HG03103 (cell line): ENCODE data around the gene GBE1.
"Not testable (repeated sequence)": the region's sequence is repeated elsewhere in the genome, so short reads cannot be mapped to it uniquely, and the experiment has no call there.

Source experiments
- ATAC-seq: cut with Tn5 transposase; IDR thresholded peaks from one replicate; pipeline ENCODE4 v1.9.1; 2021; ENCODE audit warnings: low read depth; ENCODE audit not compliant: unreplicated experiment

Gene GBE1

DNA sequence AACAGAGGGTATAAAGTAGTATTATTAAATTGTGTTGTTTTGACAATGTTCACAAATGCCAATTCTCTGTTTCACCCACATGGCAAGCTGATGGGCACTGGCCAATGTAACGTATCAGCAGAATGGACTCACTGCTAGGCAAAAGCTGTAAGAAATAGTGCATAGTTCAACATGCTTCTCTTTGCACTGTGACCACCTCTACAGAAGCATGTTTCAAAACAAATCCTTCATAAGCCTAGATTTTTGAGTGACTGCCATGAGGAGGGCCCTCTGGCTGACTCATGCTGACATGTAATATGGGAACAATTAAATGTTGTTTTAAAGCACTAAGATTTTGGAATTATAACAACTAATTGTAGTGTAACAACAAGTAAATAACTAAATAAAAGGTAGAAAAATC is 3.2 kb downstream of the GBE1 start:
- no peak for ATAC-seq

- no peak for ATAC-seq
These were observed 7.9 kb downstream of the GBE1 start for GRCh38 chr3:81753416-81754027.

GRCh38 chr3:81752604-81753003 is 8.8 kb downstream of the GBE1 start:
- ATAC-seq: no peak

DNA sequence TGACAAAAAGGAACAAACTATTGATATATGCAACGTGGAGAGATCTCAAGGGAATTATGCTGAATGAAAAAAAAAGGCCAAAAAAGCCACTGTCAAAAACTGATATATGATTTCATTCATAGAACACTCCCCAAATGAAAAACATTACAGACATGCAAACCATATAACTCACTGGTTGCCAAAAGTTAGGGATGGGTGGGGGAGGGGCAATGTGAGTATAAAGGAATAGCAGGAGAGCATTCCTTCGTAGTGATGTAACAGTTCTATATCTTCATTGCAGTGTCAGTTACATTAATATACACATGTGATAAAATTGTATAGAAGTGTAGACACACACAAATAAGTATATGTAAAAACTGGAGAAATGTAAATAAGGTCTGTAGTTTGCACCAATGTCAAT is 12.2 kb downstream of the GBE1 start:
- ATAC-seq: no peak

GRCh38 chr3:81747280-81747679 is 14.2 kb downstream of the GBE1 start:
- ATAC-seq: not testable (repeated sequence)

- ATAC-seq: no peak
These were observed 17.1 kb downstream of the GBE1 start for GRCh38 chr3:81744366-81744765.

DNA sequence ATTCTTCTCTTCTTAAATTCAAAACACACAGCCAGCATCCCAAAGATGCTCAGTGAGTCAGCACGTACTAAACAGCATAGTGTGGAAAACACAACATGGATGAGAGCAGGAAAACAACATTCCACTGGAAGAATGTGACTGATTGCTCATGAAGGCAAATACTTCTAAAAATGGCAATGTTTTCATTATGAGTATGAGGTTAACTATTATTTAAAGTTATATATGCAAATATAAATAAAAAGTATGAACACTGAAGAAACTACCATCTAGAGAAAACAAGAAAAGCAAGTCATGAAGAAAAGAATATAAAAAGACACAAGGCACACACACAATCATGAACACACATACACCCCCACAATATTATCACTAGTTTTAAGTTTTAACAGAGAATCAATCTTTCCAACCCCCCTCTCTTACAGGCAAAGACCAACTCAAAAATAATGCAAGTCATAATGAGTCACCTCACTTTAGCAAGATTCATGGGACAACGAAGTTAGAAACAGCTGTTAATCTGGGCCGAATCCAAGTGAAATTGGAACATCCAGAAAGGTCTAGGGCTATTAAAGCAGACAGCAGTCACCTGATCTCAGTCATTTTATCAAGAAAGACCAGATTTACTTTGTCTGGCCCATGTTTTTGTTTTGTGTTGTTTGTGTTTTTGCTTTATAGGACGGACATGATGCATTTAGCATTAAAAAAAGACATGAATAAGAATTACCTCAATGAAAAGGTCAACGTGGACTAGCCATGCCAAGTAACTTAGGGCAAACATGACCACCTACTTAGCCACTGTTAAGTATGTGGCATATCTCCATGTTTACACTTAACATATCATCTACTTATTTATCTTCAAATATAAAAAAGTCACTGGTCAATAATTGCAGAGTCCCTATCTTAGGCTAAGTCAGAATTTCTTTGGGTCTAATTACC is 18.1 kb downstream of the GBE1 start:
- ATAC-seq: no peak

DNA sequence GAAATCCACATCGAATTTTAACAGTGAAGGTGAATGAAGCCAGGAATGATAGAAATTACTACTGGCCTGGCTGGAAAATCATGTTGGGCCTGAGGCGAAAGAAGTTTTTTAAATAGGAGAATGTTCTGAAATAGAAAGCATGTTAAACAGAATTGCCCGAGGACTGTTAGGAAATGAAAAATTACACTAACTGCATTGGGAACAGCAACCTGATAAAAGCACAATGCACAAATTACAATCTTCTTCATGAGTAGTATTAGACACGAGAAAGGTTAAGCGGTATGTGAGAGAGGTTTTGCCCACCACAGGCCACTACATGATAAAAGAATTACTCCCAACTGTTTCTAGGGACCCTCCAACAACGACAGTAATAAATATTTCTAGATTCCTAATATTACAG is 18.9 kb downstream of the GBE1 start:
- ATAC-seq: no peak

- no peak for ATAC-seq
These were observed 20.2 kb downstream of the GBE1 start for GRCh38 chr3:81741216-81741615.

DNA sequence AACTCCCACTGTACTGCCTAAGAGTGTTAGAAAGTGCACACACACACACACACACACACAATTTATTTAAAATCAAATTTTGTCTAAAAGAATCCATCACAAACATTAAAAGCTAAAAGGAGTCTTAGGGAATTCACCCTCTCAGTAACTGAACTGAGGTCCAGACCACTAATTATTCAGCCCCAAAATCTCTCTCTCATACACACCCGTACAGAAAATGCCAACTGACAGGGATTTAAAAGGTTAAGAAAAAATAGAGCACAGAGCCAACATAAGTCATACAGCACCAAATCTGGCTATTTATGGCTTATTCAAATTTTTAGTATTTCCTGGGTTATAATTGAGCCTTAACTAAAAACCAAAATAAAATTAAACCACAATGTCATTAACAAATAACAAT is 20.7 kb downstream of the GBE1 start:
- ATAC-seq: no peak

- ATAC-seq: no peak
These were observed 26.1 kb downstream of the GBE1 start for GRCh38 chr3:81735334-81735733.

DNA sequence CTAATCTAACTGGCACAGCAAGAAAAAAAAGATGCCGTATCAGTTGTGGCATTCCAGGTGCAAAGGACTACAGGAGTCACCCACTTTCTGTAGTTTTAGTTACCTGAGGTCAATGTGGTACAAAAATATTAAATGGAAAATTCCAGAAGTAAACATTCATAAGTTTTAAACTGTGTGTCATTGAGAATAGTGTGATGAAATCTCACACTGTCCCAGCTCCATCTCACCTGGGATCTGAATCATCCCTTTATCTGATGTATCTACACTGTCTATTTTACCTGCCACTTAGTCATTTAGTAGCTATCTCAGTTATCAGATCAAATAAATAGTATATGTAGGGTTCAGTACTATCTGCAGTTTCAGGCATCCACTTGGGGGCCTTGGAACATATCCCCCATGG is 26.7 kb downstream of the GBE1 start:
- no peak for ATAC-seq

DNA sequence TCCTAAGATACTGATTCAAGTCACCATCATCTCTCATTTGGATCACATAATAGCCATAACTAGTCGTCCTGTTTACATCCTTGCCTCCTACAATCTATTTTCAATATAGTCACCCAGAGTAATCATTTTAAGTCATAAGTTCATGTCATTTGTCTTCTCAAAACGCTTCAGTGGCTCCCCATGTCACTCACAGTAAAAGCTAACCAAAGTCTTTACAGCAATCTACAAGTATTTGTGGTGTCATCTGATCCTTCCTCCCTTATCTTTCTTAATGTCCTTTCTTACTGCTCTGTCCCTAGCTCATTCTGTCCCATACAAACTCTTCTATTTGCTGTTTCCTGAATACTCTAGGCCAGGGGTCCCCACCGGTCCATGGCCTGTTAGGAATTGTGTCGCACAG is 28.8 kb downstream of the GBE1 start:
- no peak for ATAC-seq

DNA sequence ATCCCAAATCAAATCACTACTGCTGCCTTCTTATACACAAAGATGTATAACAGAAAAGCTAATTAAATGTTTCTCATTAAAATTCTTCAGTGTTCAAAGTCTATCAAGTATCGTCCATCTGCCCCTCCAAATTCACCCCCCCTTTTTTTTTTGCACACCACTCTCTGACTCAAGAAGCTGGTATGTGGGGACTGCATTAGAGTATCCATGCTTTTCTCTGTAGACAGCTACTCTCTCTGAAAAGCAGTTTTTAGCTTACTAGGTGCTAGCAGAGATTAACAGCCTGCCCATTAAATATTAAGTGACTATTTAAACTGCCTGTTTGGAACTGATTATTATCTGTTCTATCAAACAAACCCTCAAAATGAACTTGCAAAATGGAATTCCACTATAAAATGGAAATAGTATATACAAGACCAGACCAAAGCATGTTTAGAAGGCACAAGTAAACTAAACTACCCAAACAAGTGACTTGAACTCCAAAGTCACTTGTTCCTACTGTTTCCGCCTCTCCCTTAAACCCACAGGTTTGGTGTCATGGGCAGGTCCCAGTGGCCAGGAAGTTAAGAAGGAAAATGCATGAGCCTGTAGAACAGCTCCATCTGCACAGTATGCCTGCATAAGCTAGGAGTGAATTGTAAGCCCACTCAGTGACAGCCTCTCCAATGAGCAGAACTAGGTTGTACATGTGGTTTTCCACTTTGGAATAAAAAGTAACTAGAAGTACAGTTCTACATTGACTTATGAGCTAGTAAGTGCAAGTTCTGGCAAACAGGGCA is 32.5 kb downstream of the GBE1 start:
- ATAC-seq: no peak

DNA sequence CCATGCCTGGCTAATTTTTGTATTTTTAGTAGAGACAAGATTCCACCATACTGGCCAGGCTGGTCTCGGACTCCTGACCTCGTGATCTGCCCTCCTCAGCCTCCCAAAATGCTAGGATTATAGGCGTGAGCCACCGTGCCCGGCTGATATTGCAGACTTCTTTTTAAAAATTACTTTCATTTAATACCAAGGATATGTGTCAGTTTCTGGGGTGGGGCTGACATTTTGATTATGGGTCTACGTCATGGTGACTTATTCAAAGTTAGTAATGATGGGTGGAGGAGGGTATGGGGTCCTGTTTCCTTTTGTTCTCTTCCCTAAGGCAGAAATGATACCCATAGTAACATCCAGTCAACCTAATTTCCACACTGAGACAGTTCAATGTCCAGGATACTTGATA is 34.7 kb downstream of the GBE1 start:
- ATAC-seq: no peak

GRCh38 chr3:81726132-81726531 is 35.3 kb downstream of the GBE1 start:
- no peak for ATAC-seq

DNA sequence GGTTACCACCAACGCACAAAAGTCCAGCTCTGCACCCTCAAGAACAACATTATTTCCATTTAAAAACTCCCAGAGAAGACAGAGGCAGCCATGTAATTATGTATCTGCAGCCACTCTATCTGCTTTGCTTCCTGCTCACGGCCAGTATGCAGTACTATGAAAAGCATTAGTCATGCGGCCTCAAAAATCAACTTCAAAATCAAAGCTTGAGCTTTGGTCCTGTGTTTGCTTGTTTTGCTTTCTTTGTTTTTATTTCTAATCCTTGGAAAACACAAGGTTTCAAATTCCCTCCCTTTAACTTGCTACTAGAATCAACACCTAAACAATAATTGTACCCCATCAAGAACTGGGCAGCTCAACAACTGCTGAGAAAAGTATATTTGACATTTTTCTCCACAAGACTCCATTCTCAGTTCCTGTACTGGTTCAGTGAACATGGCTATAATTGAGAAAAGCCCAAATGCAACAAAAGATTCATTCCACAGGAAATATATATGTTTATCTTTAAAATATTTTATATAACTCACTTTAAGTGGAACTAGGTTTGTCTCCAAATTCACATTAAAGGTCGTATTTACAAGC is 37.6 kb downstream of the GBE1 start:
- no peak for ATAC-seq

GRCh38 chr3:81718311-81718710 is 43.1 kb downstream of the GBE1 start:
- no peak for ATAC-seq

DNA sequence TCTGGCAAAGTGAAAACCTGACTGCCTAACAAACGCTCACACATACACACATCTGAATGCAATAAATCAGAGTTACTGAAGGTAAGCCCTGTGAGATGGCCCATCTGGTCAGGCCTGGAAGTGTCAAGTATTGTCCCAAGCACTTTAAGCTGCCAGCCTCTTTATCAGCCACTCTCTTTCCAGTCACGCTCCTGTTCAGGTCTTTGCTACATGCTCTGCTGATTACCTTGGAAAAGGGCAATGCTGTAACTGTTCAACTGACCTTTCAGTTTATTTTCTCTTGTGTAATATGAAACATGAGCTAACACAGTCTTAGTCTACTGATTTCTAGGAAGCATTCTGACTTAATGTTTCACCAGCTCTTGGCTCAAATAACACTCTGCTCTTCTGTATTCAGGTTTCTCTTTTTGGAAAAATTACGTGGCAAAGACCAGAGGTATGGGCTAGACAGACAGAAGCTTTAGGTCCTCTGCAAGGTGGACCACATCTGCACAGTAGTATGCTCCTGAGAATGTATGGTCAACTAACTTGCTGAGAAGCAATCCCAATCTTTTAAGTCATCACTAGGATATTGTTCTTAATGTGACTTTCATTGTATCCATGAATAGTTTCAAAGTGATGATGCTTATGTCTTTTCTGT is 44.5 kb downstream of the GBE1 start:
- ATAC-seq: no peak

- ATAC-seq: no peak
These were observed 48.4 kb downstream of the GBE1 start for GRCh38 chr3:81713031-81713430.

- ATAC-seq: no peak
These were observed 51.8 kb downstream of the GBE1 start for GRCh38 chr3:81709606-81710005.
